Measurements from ENCODE around the gene COX7A1. TPM values are rescaled to one million over a fixed set of nuclear protein-coding genes. Genes with fewer than 3 reads are reported as not detected.

The COX7A1 gene
- total RNA-seq, 5 donors from 2014 or later (not counting 1 experiment from before 2014, with no cell fraction given) = not detected

- Mint-ChIP-seq H3K4me1 (no peaks in the 10 kb centered on the region), H3K9me3 (no peaks in the 10 kb centered on the region), H3K36me3 (peaks cover 2% of the 10 kb centered on the region), H3K4me3 (no peak overlapping the region), H3K27me3 (no peaks in the 10 kb centered on the region), H3K27ac (no peak overlapping the region)
- no peaks in the 10 kb centered on the region for H3K27me3 ChIP-seq (replicated peaks in 1 of 2; ENCODE audit: control insufficient read depth in 2 of 2, extremely low read depth in 1 of 2, insufficient read depth in 2 of 2, low read length in 1 of 2)
- ATAC-seq (replicated peaks in 1 of 4) (no peak), DNase-seq (no peak)
- WGBS (ENCODE audit: insufficient coverage) = 97% methylated on average over 24 of the region's 24 CpGs
- H3K4me1 ChIP-seq (ENCODE audit: control insufficient read depth in 1 of 2, extremely low read depth in 1 of 2, insufficient read depth in 2 of 2, low read length in 2 of 2) = no peaks in the 10 kb centered on the region
- H3K27ac ChIP-seq (ENCODE audit: low read length) = no peak overlapping the region
- ChIA-PET CTCF (interaction anchor here in 1 of 2 donors (0.5 to 0.6 kb wide), 2 partner anchors 47 to 49 kb away, joined by 3 to 10 read pairs; no protein-coding TSS in a partner anchor), POLR2A (no interaction called here)
- no peak overlapping the region for H3K4me3 ChIP-seq (ENCODE audit: control insufficient read depth in 1 of 2, extremely low read depth in 1 of 2, low read length in 1 of 2)
- no peaks in the 10 kb centered on the region for H3K9me3 ChIP-seq
- H3K36me3 ChIP-seq (ENCODE audit: control insufficient read depth in 2 of 2, extremely low read depth in 1 of 2, insufficient read depth in 1 of 2, low read length in 1 of 2) = peaks cover 4 to 13% of the 10 kb centered on the region in 2 donors
Measured at GRCh38 chr19:36103040-36103626, 49.1 kb downstream of the COX7A1 start.

GRCh38 chr19:36101550-36102327 lies 50.5 kb downstream of the COX7A1 start:
- H3K27me3 ChIP-seq (replicated peaks in 1 of 2; ENCODE audit: control insufficient read depth in 2 of 2, extremely low read depth in 1 of 2, insufficient read depth in 2 of 2, low read length in 1 of 2) = no peaks in the 10 kb centered on the region
- no peaks in the 10 kb centered on the region for H3K27me3 Mint-ChIP-seq
- POLR2A ChIA-PET = no interaction called here
- no peak overlapping the region for H3K4me3 Mint-ChIP-seq
- H3K27ac Mint-ChIP-seq = no peak overlapping the region
- ATAC-seq (replicated peaks in 1 of 4) (no peak), DNase-seq (no peak)
- H3K4me3 ChIP-seq (ENCODE audit: control insufficient read depth in 1 of 2, extremely low read depth in 1 of 2, low read length in 1 of 2) = no peak overlapping the region
- H3K36me3 Mint-ChIP-seq = peaks cover 2% of the 10 kb centered on the region
- no peaks in the 10 kb centered on the region for H3K4me1 ChIP-seq (ENCODE audit: control insufficient read depth in 1 of 2, extremely low read depth in 1 of 2, insufficient read depth in 2 of 2, low read length in 2 of 2)
- H3K9me3 Mint-ChIP-seq = no peaks in the 10 kb centered on the region
- no peaks in the 10 kb centered on the region for H3K4me1 Mint-ChIP-seq
- WGBS (ENCODE audit: insufficient coverage) = 97% methylated on average over 26 of the region's 27 CpGs
- no peak overlapping the region for H3K27ac ChIP-seq (ENCODE audit: low read length)
- CTCF ChIA-PET = no interaction called here
- peaks cover 4 to 13% of the 10 kb centered on the region in 2 donors for H3K36me3 ChIP-seq (ENCODE audit: control insufficient read depth in 2 of 2, extremely low read depth in 1 of 2, insufficient read depth in 1 of 2, low read length in 1 of 2)
- no peaks in the 10 kb centered on the region for H3K9me3 ChIP-seq

Other genes starting within 250 kb of the COX7A1 start
- 100 to 1,000 TPM in 2 of 5 donors, 10 to 100 TPM in 3; 60.1 to 165 (median 77.2) TPM for gene HCST, start 249.9 kb downstream of the COX7A1 start, total RNA-seq
- 1 to 10 TPM; 2.3 to 7.0 (median 2.9) TPM for gene TYROBP, start 244.2 kb downstream of the COX7A1 start, total RNA-seq
- 10 to 100 TPM in 4 of 5 donors, 1 to 10 TPM in 1; 9.2 to 20.8 (median 15.3) TPM for gene LRFN3, start 216.1 kb downstream of the COX7A1 start, total RNA-seq
- gene SDHAF1, start 157.3 kb downstream of the COX7A1 start, total RNA-seq = 10 to 100 TPM; 10.2 to 30.5 (median 27.3) TPM
- gene SYNE4, start 143.6 kb downstream of the COX7A1 start, total RNA-seq = 1 to 10 TPM; 3.2 to 4.4 (median 3.7) TPM
- gene ALKBH6, start 138.2 kb downstream of the COX7A1 start, total RNA-seq = 10 to 100 TPM; 42.6 to 61.4 (median 51.2) TPM
- gene CLIP3, start 119.6 kb downstream of the COX7A1 start, total RNA-seq = 1 to 10 TPM; 1.4 to 6.2 (median 2.6) TPM
- 1 to 10 TPM; 2.6 to 8.0 (median 4.7) TPM for gene THAP8, start 98.2 kb downstream of the COX7A1 start, total RNA-seq
- gene WDR62, start 97.5 kb downstream of the COX7A1 start, total RNA-seq = 1 to 10 TPM; 1.3 to 3.3 (median 2.2) TPM
- not detected for gene OVOL3, start 41.3 kb downstream of the COX7A1 start, total RNA-seq
- 10 to 100 TPM; 27.4 to 54.8 (median 50.7) TPM for gene POLR2I, start 37.6 kb downstream of the COX7A1 start, total RNA-seq
- gene TBCB, start 37.0 kb downstream of the COX7A1 start, total RNA-seq = 100 to 1,000 TPM; 111 to 179 (median 150) TPM
- gene CAPNS1, start 12.4 kb downstream of the COX7A1 start, total RNA-seq = 100 to 1,000 TPM; 214 to 339 (median 308) TPM
- gene ZNF565, start 62.2 kb upstream of the COX7A1 start, total RNA-seq = 1 to 10 TPM; 7.5 to 9.1 (median 8.0) TPM
- gene ZNF146, start 62.7 kb upstream of the COX7A1 start, total RNA-seq = 10 to 100 TPM; 24.4 to 63.2 (median 61.1) TPM
- 10 to 100 TPM in 4 of 5 donors, 1 to 10 TPM in 1; 5.7 to 13.9 (median 11.6) TPM for gene ZFP14, start 226.8 kb upstream of the COX7A1 start, total RNA-seq